Fibroblast of lung (primary cell): ENCODE results near the gene EPHB4. TPM values are rescaled to one million over a fixed set of nuclear protein-coding genes. Genes with fewer than 3 reads are reported as not detected.
A peak's percentile ranks its signal among the peaks of the same experiment; 100 is the strongest.

Source experiments
- DNase-seq, 2 donors: peaks; one replicate each; pipeline versions ENCODE4 v3.0.0 to v3.0.0-alpha.2; 2010; ENCODE audit warnings: low read depth in 2 of 2
- H2AFZ ChIP-seq: 2 replicates; pipeline ENCODE4 v1.5.1; 2012; ENCODE audit warnings: low read length, control low read depth, inconsistent platforms
- H3K27ac ChIP-seq: 2 replicates; pipeline ENCODE4 v1.5.1; 2011; ENCODE audit warnings: low read length, control low read depth; ENCODE audit not compliant: insufficient read depth
- H3K27me3 ChIP-seq: 2 replicates; pipeline ENCODE4 v1.5.1; 2011; ENCODE audit warnings: mild to moderate bottlenecking, low read length; ENCODE audit not compliant: control insufficient read depth, insufficient read depth
- H3K36me3 ChIP-seq: 2 replicates; pipeline ENCODE4 v1.5.1; 2011; ENCODE audit warnings: low read length; ENCODE audit not compliant: control insufficient read depth, insufficient read depth
- H3K4me1 ChIP-seq: 2 replicates; pipeline ENCODE4 v1.5.1; 2011; ENCODE audit warnings: low read length; ENCODE audit not compliant: control insufficient read depth, insufficient read depth; ENCODE audit errors: extremely low read depth
- H3K4me2 ChIP-seq: 2 replicates; pipeline ENCODE4 v1.5.1; 2011; ENCODE audit warnings: low read length, control low read depth; ENCODE audit not compliant: insufficient read depth; ENCODE audit errors: extremely low read depth
- H3K4me3 ChIP-seq, 4 experiments: fragments of 200-600 bp in 1 of 4; sonication (generic) in 1 of 4; replicated peaks in 1 of 4; 2 replicates each; pipeline ENCODE4 v1.5.1; 2011 to 2016; ENCODE audit warnings: low read length in 4 of 4, low read depth in 3 of 4, mild to moderate bottlenecking in 3 of 4, control low read depth in 2 of 4, inconsistent platforms in 1 of 4, mixed read lengths in 1 of 4; ENCODE audit not compliant: insufficient read depth in 1 of 4; ENCODE audit errors: control extremely low read depth in 1 of 4
- H3K79me2 ChIP-seq: 2 replicates; pipeline ENCODE4 v1.5.1; 2012; ENCODE audit warnings: mild to moderate bottlenecking, low read length, inconsistent platforms; ENCODE audit not compliant: control insufficient read depth, insufficient read depth
- H3K9ac ChIP-seq: 2 replicates; pipeline ENCODE4 v1.5.1; 2011; ENCODE audit warnings: mild to moderate bottlenecking, low read length, control low read depth; ENCODE audit not compliant: insufficient read depth
- H3K9me3 ChIP-seq: 2 replicates; pipeline ENCODE4 v1.5.1; 2012; ENCODE audit warnings: low read depth, low read length; ENCODE audit not compliant: control insufficient read depth, insufficient read depth
- H4K20me1 ChIP-seq: 2 replicates; pipeline ENCODE4 v1.5.1; 2011; ENCODE audit warnings: low read length; ENCODE audit not compliant: control insufficient read depth, insufficient read depth; ENCODE audit errors: extremely low read depth
- EZH2 ChIP-seq: IDR thresholded peaks from 2 replicates; pipeline ENCODE4 v1.5.1; 2012; ENCODE audit warnings: low read length, control low read depth, mild to moderate bottlenecking; ENCODE audit errors: missing control alignments
- polyA plus RNA-seq, 2 donors: library from polyadenylated mRNA; depleted of rRNA in 1 of 2; stranded (reverse) in 1 of 2; unstranded in 1 of 2; fragments of >200 nt; gene quantifications; 2 replicates each; pipeline ENCODE4 v1.2.1, GENCODE V29; 2011 to 2012; ENCODE audit warnings: missing spikeins in 1 of 2
- total RNA-seq: library from RNA; depleted of rRNA; stranded (reverse); fragments of >200 nt; gene quantifications from 2 replicates; pipeline ENCODE4 v1.2.1, GENCODE V29; 2014
- TF ChIP-seq, protein P1 (sequence below), 2 donors: IDR thresholded peaks in 1 of 2; conservative IDR thresholded peaks in 1 of 2; 1 replicate in 1 of 2; 2 replicates in 1 of 2; pipeline ENCODE4 v1.5.1; 2011 to 2012; ENCODE audit warnings: low read length in 2 of 2, control low read depth in 1 of 2, inconsistent platforms in 1 of 2, low read depth in 1 of 2, mild to moderate bottlenecking in 1 of 2

The EPHB4 gene
- total and polyA plus RNA-seq, 2 donors (not counting 1 experiment from before 2014, with no cell fraction given), result 28.5 to 98.8 TPM

GRCh38 chr7:100830396-100830795, 3.1 kb upstream of the EPHB4 start:
- Histone ChIP-seq H3K4me1 (no peaks in the 10 kb centered on the region), H2AFZ (no peak overlapping the region), H3K4me3 (no peak overlapping the region), H3K4me2 (no peak overlapping the region), H3K27me3 (no peaks in the 10 kb centered on the region), H3K79me2 (peaks cover 15% of the 10 kb centered on the region), H3K36me3 (no peaks in the 10 kb centered on the region), H4K20me1 (no peaks in the 10 kb centered on the region), H3K9me3 (no peaks in the 10 kb centered on the region), H3K9ac (no peak overlapping the region), H3K27ac (no peak overlapping the region)
- DNase-seq, result no peak
- TF ChIP-seq, protein P1, sequence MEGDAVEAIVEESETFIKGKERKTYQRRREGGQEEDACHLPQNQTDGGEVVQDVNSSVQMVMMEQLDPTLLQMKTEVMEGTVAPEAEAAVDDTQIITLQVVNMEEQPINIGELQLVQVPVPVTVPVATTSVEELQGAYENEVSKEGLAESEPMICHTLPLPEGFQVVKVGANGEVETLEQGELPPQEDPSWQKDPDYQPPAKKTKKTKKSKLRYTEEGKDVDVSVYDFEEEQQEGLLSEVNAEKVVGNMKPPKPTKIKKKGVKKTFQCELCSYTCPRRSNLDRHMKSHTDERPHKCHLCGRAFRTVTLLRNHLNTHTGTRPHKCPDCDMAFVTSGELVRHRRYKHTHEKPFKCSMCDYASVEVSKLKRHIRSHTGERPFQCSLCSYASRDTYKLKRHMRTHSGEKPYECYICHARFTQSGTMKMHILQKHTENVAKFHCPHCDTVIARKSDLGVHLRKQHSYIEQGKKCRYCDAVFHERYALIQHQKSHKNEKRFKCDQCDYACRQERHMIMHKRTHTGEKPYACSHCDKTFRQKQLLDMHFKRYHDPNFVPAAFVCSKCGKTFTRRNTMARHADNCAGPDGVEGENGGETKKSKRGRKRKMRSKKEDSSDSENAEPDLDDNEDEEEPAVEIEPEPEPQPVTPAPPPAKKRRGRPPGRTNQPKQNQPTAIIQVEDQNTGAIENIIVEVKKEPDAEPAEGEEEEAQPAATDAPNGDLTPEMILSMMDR (conservative IDR thresholded peaks at IDR 0.05 in 1 of 2, IDR thresholded peaks at IDR 0.05 in 1 of 2; ENCODE audit: low read depth in 1 of 2, low read length in 2 of 2), result no peak

DNA sequence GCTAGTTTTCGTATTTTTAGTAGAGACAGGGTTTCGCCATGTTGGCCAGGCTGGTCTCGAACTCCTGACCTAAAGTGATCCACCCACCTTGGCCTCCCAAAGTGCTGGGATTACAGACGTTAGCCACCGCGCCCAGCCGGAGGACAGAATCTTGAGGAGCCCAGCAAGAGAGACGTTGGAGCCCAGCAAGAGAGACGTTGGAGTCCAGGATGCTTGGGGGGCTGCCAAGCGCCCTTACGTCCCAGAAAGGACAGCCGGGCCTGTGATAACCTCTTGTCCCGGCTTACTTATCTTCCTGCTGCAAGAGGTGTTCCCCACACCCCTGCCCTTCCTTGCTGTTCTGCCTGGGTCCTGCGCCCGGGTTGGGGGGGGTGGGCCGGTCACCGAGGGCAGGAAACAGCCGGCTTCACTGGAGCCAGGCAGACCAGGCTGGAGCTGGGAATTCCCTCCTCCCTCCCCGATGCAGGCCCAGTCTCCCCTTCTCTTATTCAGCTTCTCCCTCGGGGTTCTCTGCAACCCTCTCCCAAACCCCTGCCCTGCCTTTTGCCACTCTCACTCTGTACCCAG, 1.9 kb upstream of the EPHB4 start:
- Histone ChIP-seq H3K79me2 (peaks cover 24% of the 10 kb centered on the region), H3K27ac (no peak overlapping the region), H4K20me1 (no peaks in the 10 kb centered on the region), H3K36me3 (no peaks in the 10 kb centered on the region), H3K9me3 (no peaks in the 10 kb centered on the region), H3K4me3 (no peak overlapping the region), H2AFZ (no peak overlapping the region), H3K4me2 (no peak overlapping the region), H3K9ac (no peak overlapping the region), H3K4me1 (peaks cover 3% of the 10 kb centered on the region), H3K27me3 (no peaks in the 10 kb centered on the region)
- TF ChIP-seq EZH2, result no peak
- TF ChIP-seq, protein P1 (conservative IDR thresholded peaks at IDR 0.05 in 1 of 2, IDR thresholded peaks at IDR 0.05 in 1 of 2; ENCODE audit: low read depth in 1 of 2, low read length in 2 of 2), result no peak
- DNase-seq, result no peak

- H3K79me2 ChIP-seq, result peaks cover 27% of the 10 kb centered on the region
- TF ChIP-seq, protein P1 (conservative IDR thresholded peaks at IDR 0.05 in 1 of 2, IDR thresholded peaks at IDR 0.05 in 1 of 2; ENCODE audit: low read depth in 1 of 2, low read length in 2 of 2), result no peak
- no peak for TF ChIP-seq EZH2
- peaks cover 17% of the 10 kb centered on the region for H3K36me3 ChIP-seq
- DNase-seq, result peak in 1 of 2 donors; percentile 9
- H3K4me2 ChIP-seq, result peak overlapping the region; percentile 60
- no peaks in the 10 kb centered on the region for H4K20me1 ChIP-seq
- H3K27me3 ChIP-seq, result no peaks in the 10 kb centered on the region
- H3K9ac ChIP-seq, result peak overlapping the region; percentile 58
- peak overlapping the region; percentile 23 for H2AFZ ChIP-seq
- H3K9me3 ChIP-seq, result no peaks in the 10 kb centered on the region
- H3K4me1 ChIP-seq, result peaks cover 3% of the 10 kb centered on the region
- peak overlapping the region; percentile 87 to 88 (median 88) for H3K4me3 ChIP-seq
- no peak overlapping the region for H3K27ac ChIP-seq
Measured at GRCh38 chr7:100826514-100827329, 601 bp downstream of the EPHB4 start.
